Stomach (tissue), 9 donors: ENCODE results near the gene AICDA. TPM values are rescaled to one million over a fixed set of nuclear protein-coding genes. Genes with fewer than 3 reads are reported as not detected.
A peak's percentile ranks its signal among the peaks of the same experiment; 100 is the strongest.

ENCODE experiments used
- DNase-seq, 2 donors: peaks; one replicate each; pipeline versions ENCODE4 v3.0.0 to v3.0.0-alpha.2; 2013 to 2019
- H3K27ac ChIP-seq, 5 donors: fragments of 200-600 bp in 4 of 5; sonication (generic) in 4 of 5; one replicate each; pipeline ENCODE4 v1.5.1; 2013 to 2019; ENCODE audit warnings: mild to moderate bottlenecking in 1 of 5, moderate library complexity in 1 of 5
- H3K27me3 ChIP-seq, 3 donors: fragments of 200-600 bp; sonication (generic); one replicate each; pipeline ENCODE4 v1.5.1; 2017 to 2019; ENCODE audit warnings: mixed run types in 1 of 3
- H3K36me3 ChIP-seq, 4 donors: fragments of 200-600 bp; sonication (generic); 1 replicate in 3 of 4; 2 replicates in 1 of 4; pipeline ENCODE4 v1.5.1; 2016 to 2019
- H3K4me1 ChIP-seq, 4 donors: fragments of 200-600 bp; sonication (generic); one replicate each; pipeline ENCODE4 v1.5.1; 2016 to 2019
- H3K4me3 ChIP-seq, 4 donors: fragments of 200-600 bp; sonication (generic) in 3 of 4; one replicate each; pipeline ENCODE4 v1.5.1; 2016 to 2019; ENCODE audit warnings: mild to moderate bottlenecking in 1 of 4
- H3K9me3 ChIP-seq, 4 donors: fragments of 200-600 bp; sonication (generic); one replicate each; pipeline ENCODE4 v1.5.1; 2016 to 2019
- CTCF ChIP-seq, 7 experiments: fragments of 450-650 bp in 4 of 7; fragments of 200-600 bp in 3 of 7; sonication (generic) in 3 of 7; IDR thresholded peaks; one replicate each; pipeline ENCODE4 v1.5.1; 2016 to 2019; ENCODE audit warnings: antibody characterized with exemption in 7 of 7, control low read depth in 2 of 7, mild to moderate bottlenecking in 1 of 7
- EP300 ChIP-seq: sonication (generic); formaldehyde crosslinking; IDR thresholded peaks from one replicate; pipeline ENCODE4 v1.6.1; 2017; ENCODE audit warnings: antibody characterized with exemption
- POLR2A ChIP-seq, 4 donors: fragments of 450-650 bp; IDR thresholded peaks; one replicate each; pipeline ENCODE4 v1.6.1; 2016; ENCODE audit warnings: antibody characterized with exemption in 4 of 4, control low read depth in 2 of 4, mild to moderate bottlenecking in 1 of 4, moderate library complexity in 1 of 4
- POLR2AphosphoS5 ChIP-seq, 3 donors: sonication (generic); formaldehyde crosslinking; IDR thresholded peaks; one replicate each; pipeline ENCODE4 v1.6.1; 2016; ENCODE audit warnings: antibody characterized with exemption in 3 of 3
- WGBS, 5 donors: extraction: QIAGEN DNeasy Blood & Tissue Kit in 3 of 5; methylation state at CpG; one replicate each; pipeline versions ENCODE4 v1.1.5 to v1.1.7; 2013 to 2018; 5-methylcytosine and 5-hydroxymethylcytosine counted together
- intact Hi-C: fragments of 100-400 bp; cut with DNase I; formaldehyde crosslinking; loops from one replicate; pipeline ENCODE4 v1.15.1; 2023; ENCODE audit warnings: low total_unique reads
- polyA plus RNA-seq, 3 donors: library from polyadenylated mRNA; stranded (reverse); fragments of 200-250 nt; gene quantifications; one replicate each; pipeline ENCODE4 v1.2.3, GENCODE V29; 2013
- total RNA-seq, 5 donors: library from RNA; depleted of rRNA; stranded (reverse); fragments of >200 nt; gene quantifications; one replicate each; pipeline versions ENCODE4 v1.1.0 to v1.2.3, GENCODE V29; 2014 to 2016
- donor health status: healthy with polysubstance abuse.
- donor health status: Bipolar disorder and iron deficiency.
- donor health status: healthy.

The AICDA gene
- total and polyA plus RNA-seq, 8 donors = 0.18 to 0.37 TPM; not detected in 6

GRCh38 chr12:8655421-8655820 is 42.8 kb upstream of the AICDA start:
- DNase-seq = no peak
- Histone ChIP-seq H3K4me1 (no peaks in the 10 kb centered on the region), H3K36me3 (no peaks in the 10 kb centered on the region), H3K27ac (no peak overlapping the region), H3K27me3 (no peaks in the 10 kb centered on the region), H3K9me3 (no peaks in the 10 kb centered on the region), H3K4me3 (no peak overlapping the region)
- TF ChIP-seq POLR2A (IDR thresholded peaks at IDR 0.05) (no peak), POLR2AphosphoS5 (IDR thresholded peaks at IDR 0.05) (no peak), EP300 (no peak), CTCF (IDR thresholded peaks at IDR 0.05) (no peak)
- WGBS, 5 donors = 77 to 83% (median 80%) methylated on average over 6 of the region's 6 CpGs
- intact Hi-C loops = no loop called here

GRCh38 chr12:8648576-8649205 is 36.0 kb upstream of the AICDA start:
- Histone ChIP-seq H3K4me3 (no peak overlapping the region), H3K27me3 (no peaks in the 10 kb centered on the region), H3K9me3 (no peaks in the 10 kb centered on the region), H3K4me1 (no peaks in the 10 kb centered on the region), H3K27ac (no peak overlapping the region), H3K36me3 (no peaks in the 10 kb centered on the region)
- intact Hi-C loops = no loop called here
- DNase-seq = no peak
- no peak for TF ChIP-seq POLR2A (IDR thresholded peaks at IDR 0.05)
- no peak for TF ChIP-seq CTCF (IDR thresholded peaks at IDR 0.05)
- no peak for TF ChIP-seq EP300
- TF ChIP-seq POLR2AphosphoS5 (IDR thresholded peaks at IDR 0.05) = no peak
- WGBS, 5 donors = 75 to 88% (median 84%) methylated on average over 8 of the region's 8 CpGs

GRCh38 chr12:8647968-8648367 is 35.3 kb upstream of the AICDA start:
- Histone ChIP-seq H3K4me1 (no peaks in the 10 kb centered on the region), H3K9me3 (no peaks in the 10 kb centered on the region), H3K4me3 (no peak overlapping the region), H3K36me3 (no peaks in the 10 kb centered on the region), H3K27me3 (no peaks in the 10 kb centered on the region), H3K27ac (no peak overlapping the region)
- 81 to 94% (median 83%) methylated on average over 5 of the region's 5 CpGs for WGBS, 5 donors
- intact Hi-C loops = no loop called here
- no peak for TF ChIP-seq POLR2AphosphoS5 (IDR thresholded peaks at IDR 0.05)
- TF ChIP-seq EP300 = no peak
- no peak for TF ChIP-seq CTCF (IDR thresholded peaks at IDR 0.05)
- no peak for TF ChIP-seq POLR2A (IDR thresholded peaks at IDR 0.05)
- DNase-seq = no peak

- no peak for TF ChIP-seq POLR2AphosphoS5 (IDR thresholded peaks at IDR 0.05)
- no peak for TF ChIP-seq POLR2A (IDR thresholded peaks at IDR 0.05)
- Histone ChIP-seq H3K27me3 (no peaks in the 10 kb centered on the region), H3K27ac (peak overlapping the region in 1 of 5 donors; percentile 18), H3K4me3 (no peak overlapping the region), H3K9me3 (no peaks in the 10 kb centered on the region), H3K4me1 (no peaks in the 10 kb centered on the region), H3K36me3 (no peaks in the 10 kb centered on the region)
- intact Hi-C loops = no loop called here
- peak in 1 of 2 donors; percentile 40 for DNase-seq
- WGBS, 5 donors = 16 to 29% (median 28%) methylated on average over 5 of the region's 5 CpGs
Observed at GRCh38 chr12:8644345-8645248, 31.9 kb upstream of the AICDA start.
